ENCODE measurements around the gene MRPL23. TPM values are rescaled to one million over a fixed set of nuclear protein-coding genes. Genes with fewer than 3 reads are reported as not detected.

MRPL23 gene
- 123 and 126 TPM in 2 replicates for total RNA-seq (2016; rRNA removed; fragmentation: Illumina TruSeq; extraction: Trizol)
- total RNA-seq (2016; cell fraction: cytosol; rRNA removed; fragmentation: Illumina TruSeq; extraction: Trizol; ENCODE audit: low read depth), result 53.4 and 58.2 TPM in 2 replicates
- 128 and 132 TPM in 2 replicates for total RNA-seq (2016; cell fraction: insoluble cytoplasmic fraction; rRNA removed; fragmentation: Illumina TruSeq; extraction: Trizol)
- 80.8 and 94.7 TPM in 2 replicates for total RNA-seq (2016; cell fraction: membrane; rRNA removed; fragmentation: Illumina TruSeq; extraction: Trizol)
- total RNA-seq (2016; cell fraction: nucleus; rRNA removed; fragmentation: Illumina TruSeq; extraction: Trizol), result 49.8 and 57.3 TPM in 2 replicates
- 63.1 and 67.8 TPM in 2 replicates for polyA plus RNA-seq (2011; rRNA removed)
- polyA plus RNA-seq (2011; cell fraction: cytosol; rRNA removed), result 127 and 181 TPM in 2 replicates
- polyA plus RNA-seq (2011; cell fraction: nucleus; rRNA removed), result 73.2 and 99.6 TPM in 2 replicates
- polyA plus RNA-seq (2012), result 44.3 and 57.8 TPM in 2 replicates
- polyA plus RNA-seq (2016; cell fraction: cytosol; fragmentation: Illumina TruSeq; extraction: Trizol; ENCODE audit: low read depth), result 59.4 and 69.4 TPM in 2 replicates
- polyA plus RNA-seq (2016; cell fraction: insoluble cytoplasmic fraction; fragmentation: Illumina TruSeq; extraction: Trizol; ENCODE audit: low read depth), result 137 TPM in 2 replicates
- polyA plus RNA-seq (2016; cell fraction: membrane; fragmentation: Illumina TruSeq; extraction: Trizol; ENCODE audit: low read depth), result 70.9 and 88.2 TPM in 2 replicates
- 88.0 and 95.8 TPM in 2 replicates for polyA plus RNA-seq (2016; cell fraction: nucleus; fragmentation: Illumina TruSeq; extraction: Trizol; ENCODE audit: insufficient read depth, low read depth)
- 35.5 and 42.4 TPM in 2 replicates for polyA minus RNA-seq (2011; rRNA and poly(A)+ RNA removed; ENCODE audit: low replicate concordance)
- 25.7 and 31.7 TPM in 2 replicates for polyA minus RNA-seq (2011; cell fraction: cytosol; rRNA and poly(A)+ RNA removed)
- 29.7 and 35.8 TPM in 2 replicates for polyA minus RNA-seq (2011; cell fraction: nucleus; rRNA and poly(A)+ RNA removed)
- Bru-seq, nascent RNA, result percentile 30 among the genes with signal in this experiment
- percentile 28 among the genes with signal in this experiment for BruChase-seq, experiment 1, labeled RNA remaining after a 6-hour chase
- percentile 26 among the genes with signal in this experiment for BruChase-seq, experiment 2, labeled RNA remaining after a 2-hour chase
- long read RNA-seq, experiment 1, transcript MRPL23-205 (5 exons, 736 nt), result major isoform, 156 of 226 reads
- long read RNA-seq, experiment 1, partial matches to known transcripts, result 24 of 226 reads
- long read RNA-seq, experiment 1, other reads (novel, unspliced or antisense), result 46 of 226 reads
- long read RNA-seq, experiment 2, transcript MRPL23-205 (5 exons, 736 nt), result major isoform, 99 of 149 reads
- long read RNA-seq, experiment 2, partial matches to known transcripts, result 34 of 149 reads
- long read RNA-seq, experiment 2, other reads (novel, unspliced or antisense), result 15 of 149 reads

GRCh38 chr11:1946812-1947484 is at the start of gene MRPL23:
Gene MRPL23, plus strand, starts transcription at chr11:1947332. Its CDS starts 31 bp downstream, at chr11:1947363.
- Histone ChIP-seq H3K79me2 (ENCODE audit: insufficient read depth, low read length) (no peaks in the 10 kb centered on the region), H3K4me3 (replicated peaks in 1 of 3; ENCODE audit: insufficient read depth in 1 of 3, low read depth in 2 of 3, low read length in 3 of 3) (no peak within 1 kb of the TSS), H3K9me3 (ENCODE audit: low read length) (no peaks in the 10 kb centered on the region), H3K4me2 (ENCODE audit: low read depth, low read length) (no peak within 1 kb of the TSS), H3K36me3 (replicated peaks in 1 of 2; ENCODE audit: control insufficient read depth in 1 of 2, insufficient read depth in 2 of 2, low read length in 2 of 2) (no peaks in the 10 kb centered on the region), H3K9ac (ENCODE audit: insufficient read depth, low read depth, low read length) (no peak within 1 kb of the TSS), H3K27me3 (ENCODE audit: control insufficient read depth in 1 of 2, insufficient read depth in 2 of 2, low read length in 2 of 2) (peaks cover 0 to 4% of the 10 kb centered on the region in 2 experiments; a peak in 2 of 5 replicates), H3K4me1 (ENCODE audit: insufficient read depth, low read length) (peaks cover 7% of the 10 kb centered on the region; the same call in 1 of the 2 replicates), H4K20me1 (ENCODE audit: insufficient read depth, low read length) (no peaks in the 10 kb centered on the region), H2AFZ (ENCODE audit: low read length) (no peak within 1 kb of the TSS), H3K27ac (ENCODE audit: extremely low read length, insufficient read depth, low read length) (no peak within 1 kb of the TSS)
- intact Hi-C loops (cut with micrococcal nuclease; ENCODE audit: unreplicated experiment), result no loop called here
- FAIRE-seq (no peak), DNase-seq (ENCODE audit: low spot score) (no peak), ATAC-seq (peak; percentile 57)
- no CpG with 5 or more reads among the region's 85 CpGs for WGBS (ENCODE audit: low lambda C conversion rate)
- no TSS peak for BruUV-seq (replicated peaks)
- POLR2A ChIA-PET, result interaction anchor here (1.0 to 5.6 kb wide), 10 partner anchors 23 to 264 kb away, joined by 3 to 124 read pairs (median 8); partner anchors contain the start of gene IGF2
- CTCF ChIA-PET (ENCODE audit: low intra/inter-chr PET ratio, low total read pairs), result interaction anchor here (4.7 kb wide), 1 partner anchor 205 kb away, joined by 27 read pairs; no protein-coding TSS in a partner anchor
- TF ChIP-seq ZNF296 (CRISPR knock-in tag; conservative IDR thresholded peaks at IDR 0.05) (no peak), ZNF574 (CRISPR knock-in tag; IDR thresholded peaks at IDR 0.05) (peak; percentile 46; the same call in 1 of the 2 replicates)
- in situ Hi-C loops (cut with HindIII; ENCODE audit: extremely low pct_ligation_motif_present, low pct_unique_long_range_greater_than_20kb), result no loop called here

All from HepG2 (cell line).